Measurements from ENCODE around the gene TPCN2.

TPCN2 gene

DNA sequence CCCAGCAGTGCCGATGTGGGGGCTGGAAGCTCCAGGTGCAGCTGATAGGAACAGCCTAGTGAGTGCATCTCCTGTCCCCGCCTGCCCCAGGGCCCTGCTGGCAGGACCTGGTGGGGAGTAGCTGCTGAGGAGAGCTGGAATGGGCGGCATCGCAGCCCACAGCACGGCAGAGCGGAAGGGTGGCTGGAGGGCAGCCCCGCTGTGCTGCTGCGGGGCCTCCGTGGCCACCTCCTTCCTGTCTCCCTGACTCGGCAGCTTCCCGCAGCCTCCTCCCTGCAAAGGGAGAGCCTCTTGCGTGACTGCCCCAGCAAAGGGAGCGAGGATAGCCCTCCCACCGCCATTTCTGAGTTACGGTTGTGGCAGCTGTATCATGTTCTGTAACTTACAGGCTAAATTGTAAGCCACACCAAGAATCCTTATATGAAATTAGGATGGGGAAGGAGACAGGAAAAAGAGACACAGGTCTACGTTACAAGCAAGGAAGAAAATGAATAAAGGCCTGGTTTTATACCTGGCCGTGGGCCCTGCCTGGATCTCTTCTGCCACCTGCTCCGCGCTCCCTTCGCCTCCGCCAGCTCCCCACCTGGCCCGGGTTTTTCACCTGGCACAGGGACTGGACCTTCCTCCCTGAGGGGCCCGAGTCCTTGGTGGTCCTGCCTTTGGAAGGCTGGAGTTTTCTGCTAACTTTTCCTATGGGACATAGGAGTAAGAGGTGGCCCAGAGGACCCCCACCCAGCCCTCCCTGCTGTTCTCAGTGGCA is 10.0 kb downstream of the TPCN2 start:
- no peak for DNase-seq (ENCODE audit: low read depth)

DNA sequence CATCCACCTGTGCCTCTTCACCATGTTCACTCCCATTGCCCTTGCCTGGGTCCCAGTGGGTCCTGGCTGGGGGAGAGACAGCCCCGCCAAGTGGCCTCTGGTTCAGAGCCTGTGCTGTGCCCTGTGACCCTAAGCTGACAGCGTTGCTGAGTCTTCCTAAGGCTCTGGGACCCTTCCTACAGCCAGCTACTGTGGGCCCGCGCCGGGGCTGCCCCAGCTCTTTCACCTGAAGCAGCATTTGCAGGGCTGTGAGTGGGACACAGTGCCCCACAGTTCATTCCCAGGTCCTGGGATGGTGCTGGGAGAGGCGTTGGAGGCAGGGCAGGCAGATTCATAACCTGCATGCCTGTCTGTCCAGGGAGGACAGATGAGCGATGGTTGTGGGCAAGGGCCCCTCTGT is 10.7 kb downstream of the TPCN2 start:
- no peak for DNase-seq (ENCODE audit: low read depth)

DNA sequence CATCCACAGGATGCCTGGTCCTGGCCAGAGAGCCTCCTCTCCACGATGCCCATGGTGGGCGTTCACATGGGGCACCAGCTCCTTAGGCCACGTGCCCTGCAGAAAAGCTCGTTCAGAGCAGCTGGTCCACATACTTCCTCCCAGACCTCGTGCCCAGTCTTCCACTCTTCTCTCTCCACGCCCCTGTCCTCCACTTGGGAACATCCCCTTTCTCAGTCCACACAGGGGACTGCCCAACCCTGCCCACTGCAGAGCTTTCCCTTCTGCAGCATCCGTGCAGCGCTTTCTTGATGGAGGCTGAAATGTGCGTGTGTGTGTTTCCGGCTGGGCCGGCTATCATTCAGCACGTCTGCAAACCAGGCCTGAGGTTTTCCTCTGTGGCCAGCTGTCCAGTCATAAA is 11.3 kb downstream of the TPCN2 start:
- no peak for DNase-seq (ENCODE audit: low read depth)

DNA sequence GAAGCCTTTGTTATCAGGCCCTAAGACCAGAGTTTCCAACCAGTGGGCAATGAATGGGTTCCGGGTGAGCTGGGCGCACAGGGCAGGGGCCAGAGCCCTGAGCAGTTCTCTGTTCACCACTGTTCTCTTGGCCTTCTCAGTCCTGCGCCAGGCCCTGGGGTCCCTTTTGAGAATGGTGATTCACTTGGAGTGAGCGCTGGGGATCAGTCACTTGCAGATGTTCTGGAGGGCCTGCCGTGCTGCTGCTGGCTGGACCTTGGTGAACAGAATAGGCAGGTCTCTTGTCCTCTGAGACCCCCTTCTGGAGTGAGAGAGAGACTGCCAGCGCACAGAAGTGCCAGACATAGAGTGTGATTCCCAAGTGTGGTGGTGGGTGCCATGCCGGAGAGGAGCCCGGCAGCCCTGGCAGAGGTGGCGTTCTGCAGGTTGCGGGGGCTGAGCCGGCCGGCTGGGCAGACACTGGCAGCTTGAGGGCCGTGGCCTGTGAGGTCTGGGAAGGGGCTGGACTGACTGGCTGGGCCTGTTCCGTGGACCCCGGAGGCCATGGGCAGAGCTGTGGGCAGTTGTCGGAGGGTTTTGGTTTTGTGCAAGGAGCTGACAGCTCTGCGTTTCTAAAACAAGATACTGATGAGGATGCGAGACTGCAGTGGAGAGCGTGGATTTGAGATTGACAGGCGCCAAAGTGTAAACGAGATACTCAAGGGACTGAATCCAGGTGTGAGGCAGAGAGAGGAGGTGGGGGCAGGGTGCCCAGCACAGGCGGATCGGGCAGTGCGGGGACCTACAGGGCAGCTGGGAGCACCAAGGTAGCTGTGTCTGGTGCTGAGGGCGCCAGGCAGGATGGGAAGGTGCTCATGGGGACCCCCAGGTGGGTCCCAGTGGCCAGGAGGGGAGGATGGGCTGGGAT is 12.3 kb downstream of the TPCN2 start:
- no peak for DNase-seq (ENCODE audit: low read depth)

DNA sequence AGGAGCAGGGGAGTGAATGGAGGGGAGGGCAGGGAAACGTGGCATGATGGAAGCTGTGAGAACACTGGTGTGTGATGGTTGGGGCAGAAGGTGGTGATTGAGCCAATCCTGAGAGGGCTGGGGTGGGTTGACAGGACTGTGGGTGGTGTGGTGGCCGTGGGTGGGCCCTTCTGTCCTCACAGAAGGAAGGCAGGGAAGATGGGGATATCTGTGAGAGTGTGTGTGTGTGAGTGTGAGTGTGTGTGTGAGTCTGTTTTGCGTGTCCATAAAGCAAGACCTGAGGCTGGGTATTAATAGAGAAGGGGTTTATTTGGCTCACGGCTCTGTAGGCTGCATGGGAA is 13.0 kb downstream of the TPCN2 start:
- DNase-seq (ENCODE audit: low read depth) = no peak

DNA sequence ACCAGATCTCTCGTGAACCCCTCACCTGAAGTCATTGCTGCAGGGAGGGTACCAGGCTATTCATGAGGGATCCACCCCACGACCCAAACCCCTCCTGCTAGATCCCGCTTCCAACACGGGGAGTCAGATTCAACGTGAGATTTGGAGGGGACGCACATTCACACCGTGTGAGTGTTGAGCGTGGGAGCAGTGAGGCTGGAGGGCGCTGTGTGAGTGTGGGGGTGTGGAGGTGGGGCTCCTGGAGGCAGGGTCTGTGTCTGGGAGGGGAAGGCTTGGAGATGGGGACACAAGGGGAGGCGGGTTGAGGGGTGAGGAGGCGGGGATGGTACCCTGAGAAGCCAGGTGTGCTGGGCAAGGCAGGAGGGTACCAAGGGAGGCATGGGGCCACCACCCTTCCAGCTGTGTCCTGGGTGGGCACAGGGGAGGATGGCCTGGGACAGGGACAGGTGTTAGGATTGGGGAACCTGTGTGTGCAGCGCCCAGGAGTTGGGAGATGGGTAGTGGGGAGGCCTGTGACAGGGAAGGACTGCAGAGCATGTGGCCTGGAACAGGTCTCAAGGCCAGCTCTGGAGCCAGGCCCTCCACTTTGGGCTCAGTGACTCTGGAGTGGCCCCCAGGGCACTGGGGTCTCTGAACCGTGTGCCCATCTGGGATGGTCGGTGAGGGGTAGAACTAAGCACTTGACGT is 13.6 kb downstream of the TPCN2 start:
- DNase-seq (ENCODE audit: low read depth) = no peak

DNA sequence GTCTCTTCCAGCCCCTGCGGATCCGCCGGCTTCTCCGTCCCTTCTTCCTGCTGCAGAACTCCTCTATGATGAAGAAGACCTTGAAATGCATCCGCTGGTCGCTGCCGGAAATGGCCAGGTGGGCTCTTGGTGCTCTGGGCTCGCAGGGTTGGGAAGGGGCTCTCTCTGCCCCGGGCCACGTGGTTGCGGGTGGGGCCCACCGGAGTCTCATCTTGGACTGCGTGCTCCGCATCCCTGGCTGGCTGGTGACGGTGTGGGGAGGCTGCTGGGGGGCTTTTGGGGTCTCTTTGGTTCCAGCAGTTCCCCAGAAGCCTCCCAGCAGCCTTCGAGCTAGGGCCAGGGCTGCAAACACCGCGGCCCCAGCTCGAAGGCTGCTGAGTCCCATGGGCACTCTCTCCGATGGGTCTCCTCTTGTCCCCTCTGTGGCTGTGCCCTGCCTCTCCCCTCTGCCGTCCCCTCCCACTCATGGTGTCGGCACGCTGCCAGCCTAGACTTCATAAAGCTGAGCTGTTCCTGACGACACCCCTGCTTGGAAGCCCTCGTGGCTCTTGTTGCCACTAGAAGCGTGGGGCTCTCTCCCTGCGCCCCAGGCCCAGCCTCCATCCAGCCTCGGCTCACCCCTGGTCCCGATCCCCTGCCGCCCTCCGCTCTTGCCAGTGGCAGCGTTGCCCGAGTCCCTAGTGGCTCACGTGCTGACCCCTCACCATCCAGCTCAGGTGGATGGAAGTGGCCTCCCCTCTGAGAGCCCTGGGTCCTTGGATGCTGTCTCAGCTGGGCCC is 14.3 kb downstream of the TPCN2 start:
- no peak for DNase-seq (ENCODE audit: low read depth)

DNA sequence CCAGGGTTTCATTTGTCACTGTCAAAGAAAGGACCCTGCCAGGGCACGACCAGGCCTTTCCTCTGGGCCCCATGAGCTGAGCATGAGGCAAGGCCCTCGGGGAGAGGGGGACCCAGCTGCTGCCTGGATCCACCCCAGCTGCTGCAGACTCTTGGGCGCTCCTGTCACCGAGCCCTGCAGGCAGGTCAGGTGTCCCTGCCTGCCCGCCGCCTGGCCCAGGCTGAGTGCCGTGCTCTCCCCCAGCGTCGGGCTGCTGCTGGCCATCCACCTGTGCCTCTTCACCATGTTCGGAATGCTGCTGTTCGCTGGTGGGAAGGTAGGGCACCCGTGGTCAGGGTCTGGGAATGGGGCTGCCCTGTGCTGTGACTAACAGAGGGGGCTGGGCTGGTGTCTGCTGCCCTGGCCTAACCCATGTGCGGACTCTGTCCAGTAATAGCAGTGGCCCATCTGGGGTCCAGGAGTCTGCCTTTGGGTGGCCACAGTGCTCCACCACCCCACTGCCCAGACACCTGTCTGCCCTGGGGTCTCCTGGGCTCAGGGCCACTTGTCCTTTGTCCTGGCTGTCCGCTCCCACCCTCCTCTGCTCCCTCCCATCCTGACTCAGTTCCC is 15.0 kb downstream of the TPCN2 start:
- no peak for DNase-seq (ENCODE audit: low read depth)

DNA sequence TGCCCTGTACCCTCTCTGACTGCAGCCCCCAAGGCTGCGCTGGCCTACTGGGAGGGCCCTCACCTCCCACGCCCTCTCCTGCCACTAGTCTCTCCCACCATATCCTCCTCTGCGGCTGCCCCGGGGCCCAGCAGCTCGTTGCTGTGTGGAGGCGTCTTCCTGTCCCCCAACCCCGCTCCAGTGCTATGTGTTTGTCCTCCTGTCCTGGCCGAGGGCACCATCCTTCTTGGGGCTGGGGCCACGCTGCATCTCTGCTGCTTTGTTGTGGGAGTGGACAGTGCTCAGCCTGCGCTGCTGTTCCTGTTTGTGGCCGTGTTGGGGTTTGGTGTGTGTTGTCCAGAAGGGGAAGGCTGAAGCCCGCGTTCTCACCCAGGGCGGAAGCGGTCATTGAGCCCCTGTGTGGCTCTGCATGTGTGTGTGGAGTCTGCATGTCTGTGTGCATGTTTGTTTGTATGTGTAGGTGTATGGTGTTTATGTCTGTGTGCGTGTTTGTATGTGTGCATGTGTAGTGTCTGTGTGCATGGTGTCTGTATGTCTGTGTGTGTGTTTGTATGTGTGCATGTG is 15.7 kb downstream of the TPCN2 start:
- no peak for DNase-seq (ENCODE audit: low read depth)

DNA sequence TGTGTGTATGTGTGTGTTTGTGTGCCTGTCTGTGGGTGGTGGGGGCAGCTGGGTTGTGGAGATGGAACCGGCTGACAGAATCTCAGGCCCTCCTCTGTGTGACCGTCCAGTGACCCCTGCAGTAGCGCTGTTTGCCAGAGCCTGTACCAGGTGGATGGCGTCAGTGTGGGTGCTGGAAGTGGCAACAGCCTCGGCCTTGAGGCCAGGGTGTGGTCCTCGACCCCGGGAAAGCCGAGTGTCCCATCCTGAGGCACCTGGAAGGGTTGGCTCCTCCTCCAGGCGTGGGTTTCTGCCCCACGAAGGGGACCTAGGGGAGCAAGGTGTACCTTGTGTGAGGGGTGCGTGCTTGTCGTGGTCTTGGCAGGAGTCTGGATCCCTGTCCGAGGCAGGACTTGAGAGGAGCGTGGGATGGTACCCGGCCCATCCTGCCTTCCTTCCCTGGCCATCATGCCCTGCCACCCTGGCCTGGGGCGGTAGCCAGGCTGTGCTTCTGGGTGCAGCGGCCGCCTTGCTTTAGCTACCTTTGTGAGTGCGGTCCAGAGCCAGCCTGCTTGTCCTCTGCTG is 16.5 kb downstream of the TPCN2 start:
- no peak for DNase-seq (ENCODE audit: low read depth)

DNA sequence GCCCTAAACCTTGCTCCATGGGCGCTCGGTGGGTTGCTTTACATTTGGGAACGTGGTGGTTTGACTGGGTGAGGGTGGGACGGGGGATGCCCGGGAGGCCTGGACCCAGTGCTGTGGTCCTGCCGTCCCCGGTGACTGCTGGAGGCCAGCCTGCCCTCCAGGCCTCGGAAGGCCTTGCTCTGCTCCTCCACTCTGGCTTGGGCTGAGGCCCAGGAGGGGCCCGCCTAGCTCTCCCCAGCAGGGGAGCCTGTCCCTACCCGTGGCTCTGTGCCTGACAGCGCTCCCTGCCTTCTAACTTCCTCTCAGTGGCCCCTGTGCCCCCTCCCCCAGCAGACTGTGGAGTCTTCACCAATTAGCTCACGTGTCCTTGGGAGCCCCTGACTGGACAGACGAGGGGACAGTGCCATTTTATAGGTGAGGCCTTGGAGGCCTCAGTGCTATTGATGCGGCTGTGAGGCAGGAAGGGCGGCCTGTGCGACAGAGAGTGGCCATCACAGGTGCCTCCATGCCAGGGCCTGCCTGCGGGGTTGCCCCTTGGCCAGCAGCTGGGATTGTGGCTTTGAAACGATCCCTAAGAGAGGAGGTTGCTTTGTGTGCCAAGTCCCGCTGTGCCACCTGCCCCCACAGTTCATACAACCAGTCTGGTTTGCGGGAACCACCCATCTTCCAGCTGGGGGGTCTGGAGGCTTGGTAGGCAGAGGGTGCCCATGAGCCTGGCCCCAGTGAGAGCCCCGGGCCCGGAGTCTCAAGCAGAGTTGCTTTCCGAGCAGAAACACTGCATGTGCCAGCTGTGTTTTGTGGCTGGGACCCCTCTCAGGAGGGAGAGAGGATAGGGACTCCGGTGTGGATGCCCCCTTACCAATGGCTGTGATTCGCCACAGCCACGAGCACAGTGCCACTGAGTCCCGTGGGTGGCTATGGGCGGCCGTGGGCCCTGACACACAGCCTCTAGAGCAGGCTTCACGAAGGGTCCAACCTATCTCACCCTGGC is 17.7 kb downstream of the TPCN2 start:
- no peak for DNase-seq (ENCODE audit: low read depth)

DNA sequence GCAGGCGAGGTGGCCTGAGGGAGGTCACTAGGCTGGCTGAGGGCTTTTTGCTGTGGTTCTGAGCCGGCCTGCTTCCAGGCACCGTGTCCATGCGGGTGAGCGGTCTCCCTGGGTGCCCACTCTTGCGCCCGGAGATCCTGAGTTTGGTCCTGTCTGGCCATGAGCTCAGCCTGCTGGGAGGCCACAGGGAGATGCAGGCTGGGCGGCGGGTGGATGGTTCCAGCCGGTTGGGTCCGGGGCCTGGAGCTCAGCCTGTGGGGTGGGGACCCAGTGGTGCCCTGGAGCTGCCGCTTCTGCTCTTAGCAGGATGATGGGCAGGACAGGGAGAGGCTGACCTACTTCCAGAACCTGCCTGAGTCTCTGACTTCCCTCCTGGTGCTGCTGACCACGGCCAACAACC is 18.5 kb downstream of the TPCN2 start:
- DNase-seq (ENCODE audit: low read depth) = no peak

DNA sequence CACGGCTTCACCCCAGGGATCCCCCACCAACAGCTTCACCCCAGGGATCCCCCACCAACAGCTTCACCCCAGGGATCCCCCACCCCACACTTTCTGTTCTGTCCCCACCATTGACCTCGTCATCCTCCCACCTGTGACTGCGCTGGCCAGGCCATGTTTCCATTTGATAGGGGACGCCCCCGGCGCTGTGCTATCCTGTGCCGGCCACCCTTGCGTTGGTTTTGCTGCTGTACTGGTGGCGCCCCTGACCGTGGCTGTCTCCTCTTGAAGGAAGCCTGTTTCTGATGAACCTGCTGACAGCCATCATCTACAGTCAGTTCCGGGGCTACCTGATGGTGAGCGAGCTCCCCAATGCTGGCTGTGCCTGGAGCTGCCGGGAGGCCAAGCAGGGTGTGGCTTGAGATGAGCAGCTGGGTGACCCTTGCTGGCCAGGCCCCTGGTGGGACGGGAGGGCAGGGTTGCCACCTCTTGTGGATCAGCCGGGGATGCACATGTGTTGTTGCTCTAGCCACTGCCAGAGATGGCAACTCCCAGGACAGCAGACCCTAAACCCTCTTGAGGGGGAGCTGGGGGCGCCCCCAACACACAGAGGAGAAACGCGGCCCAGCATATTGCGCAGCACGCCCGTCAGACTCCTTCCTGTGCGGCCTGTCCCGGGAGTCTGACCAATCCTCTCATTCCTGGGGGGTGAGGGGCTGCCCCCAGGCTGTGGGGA is 22.5 kb downstream of the TPCN2 start:
- no peak for DNase-seq (ENCODE audit: low read depth)

DNA sequence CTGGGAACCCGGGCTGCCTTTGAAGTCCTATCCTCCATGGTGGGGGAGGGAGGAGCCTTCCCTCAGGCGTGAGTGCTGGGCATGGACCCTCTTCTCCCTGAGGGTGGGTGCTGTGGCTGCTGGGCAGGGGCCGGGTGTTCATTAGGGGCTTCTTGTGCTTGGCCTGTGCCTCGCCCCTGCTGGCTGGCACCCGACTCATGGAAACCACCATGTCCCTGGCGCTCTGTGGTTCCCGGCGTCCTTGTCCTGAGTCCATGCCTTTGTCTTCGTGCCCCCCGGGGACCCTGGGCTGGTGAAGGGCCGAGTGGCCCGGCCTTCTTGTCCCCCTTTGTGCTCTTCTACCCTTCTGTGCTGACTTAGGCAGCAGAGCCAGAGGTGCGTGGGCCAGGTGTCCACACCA is 23.2 kb downstream of the TPCN2 start:
- DNase-seq (ENCODE audit: low read depth) = no peak

DNA sequence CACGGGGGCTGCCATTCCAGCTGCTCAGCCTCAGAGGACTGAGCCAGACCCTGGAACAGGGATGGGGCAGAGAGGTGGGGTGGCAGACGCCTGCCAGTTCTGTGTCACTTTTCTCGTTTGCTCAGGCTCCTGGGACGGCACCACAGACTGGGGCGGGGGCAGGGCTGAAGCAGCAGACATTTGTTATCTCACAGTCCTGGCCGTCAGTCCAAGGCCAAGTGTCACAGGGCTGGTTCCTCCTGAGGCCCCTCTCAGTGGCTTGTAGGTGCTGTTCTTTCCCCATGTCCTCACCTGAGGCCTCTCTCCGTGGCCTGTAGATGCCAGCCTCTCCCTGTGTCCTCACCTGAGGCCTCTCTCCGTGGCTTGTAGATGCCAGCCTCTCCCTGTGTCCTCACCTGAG is 24.7 kb downstream of the TPCN2 start:
- no peak for DNase-seq (ENCODE audit: low read depth)

DNA sequence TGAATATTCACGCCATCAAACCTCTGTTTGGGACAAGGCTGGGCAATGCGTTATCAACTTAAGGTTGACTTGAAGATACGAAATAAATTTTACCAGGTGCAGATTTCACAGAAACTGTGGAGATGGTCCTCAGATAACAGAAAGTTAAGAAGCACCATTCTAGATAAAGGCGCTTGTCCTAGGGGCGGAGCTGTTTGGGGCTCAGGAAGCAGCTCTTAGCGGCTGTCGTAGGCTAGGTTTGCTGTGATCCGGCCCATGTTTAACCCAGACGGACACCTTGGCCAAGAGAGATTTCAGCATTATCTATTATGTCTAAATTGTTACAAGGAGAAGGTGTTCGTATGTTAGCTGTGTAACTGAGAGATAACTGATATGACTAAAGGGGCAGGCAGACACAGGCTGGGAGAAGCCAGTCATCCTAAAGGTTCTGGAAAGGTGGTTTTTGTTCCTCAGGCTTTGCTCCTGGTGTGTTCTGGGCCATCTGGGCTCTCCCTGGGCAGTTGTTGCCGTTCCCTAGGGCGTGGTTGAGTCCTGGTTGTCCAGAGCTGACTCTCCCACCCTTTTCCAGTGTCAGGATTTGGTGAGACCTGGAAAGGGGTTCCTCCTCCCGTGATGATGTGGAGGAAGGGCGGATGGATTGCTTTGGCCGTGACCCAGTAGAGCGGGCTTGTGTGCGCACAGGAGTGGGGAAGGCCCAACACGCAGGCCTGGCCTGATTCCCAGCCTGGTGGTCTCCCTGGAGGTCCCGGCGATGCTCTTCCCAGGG is 25.8 kb downstream of the TPCN2 start:
- DNase-seq (ENCODE audit: low read depth) = no peak

DNA sequence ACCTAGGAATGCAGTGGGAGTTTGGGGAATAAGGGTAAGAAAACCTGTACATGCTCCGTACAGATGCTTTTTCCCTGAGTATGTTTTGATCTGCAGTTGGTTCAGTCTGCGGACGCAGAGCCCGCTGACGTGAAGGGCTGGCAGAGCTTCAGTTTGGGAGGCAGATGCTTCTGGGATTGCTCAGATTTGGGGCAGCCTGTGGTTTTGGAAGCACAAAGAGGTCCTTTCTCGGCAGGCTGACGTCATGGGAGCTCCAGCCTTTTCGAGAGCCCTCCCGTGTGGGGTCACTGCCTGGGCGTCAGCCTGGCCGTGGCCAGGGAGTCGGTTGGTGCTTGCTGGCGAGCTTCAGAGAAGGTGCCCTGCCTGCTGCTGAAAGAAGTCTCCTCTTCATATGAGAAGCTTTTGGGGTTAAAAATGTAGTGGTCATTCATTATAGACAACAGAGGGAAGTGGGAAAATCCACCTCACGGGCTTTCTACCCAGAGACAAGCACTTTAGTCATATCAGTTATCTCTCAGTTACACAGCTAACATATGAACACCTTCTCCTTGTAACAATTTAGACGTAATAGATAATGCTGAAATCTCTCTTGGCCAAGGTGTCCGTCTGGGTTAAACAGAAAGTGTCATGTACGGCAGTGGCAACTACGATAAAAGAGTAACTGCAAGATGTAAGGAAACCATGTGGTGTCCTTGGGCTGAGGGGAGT is 26.8 kb downstream of the TPCN2 start:
- peak; percentile 87 for DNase-seq (ENCODE audit: low read depth)
